Measurements from ENCODE around the gene LRRC59. TPM values are rescaled to one million over a fixed set of nuclear protein-coding genes. Genes with fewer than 3 reads are reported as not detected.
A peak's percentile ranks its signal among the peaks of the same experiment; 100 is the strongest.

LRRC59 gene
- total RNA-seq, 1 experiment from 2014 or later, result 221 TPM

GRCh38 chr17:50361561-50362480 lies 35.5 kb downstream of the LRRC59 start:
- no peaks in the 10 kb centered on the region for H3K9me3 ChIP-seq (ENCODE audit: control insufficient read depth in 1 of 2, insufficient read depth in 1 of 2, low read depth in 1 of 2, low read length in 2 of 2)
- BruUV-seq (replicated peaks), result no TSS peak
- ChIA-PET CTCF (interaction anchor here (0.7 to 3.6 kb wide), 20 partner anchors 10 to 480 kb away, joined by 3 to 33 read pairs (median 4); partner anchors contain the start of genes EME1, EPN3, LRRC59 and MRPL27), RAD21 (ENCODE audit: low non-redundant PET in 1 of 2, low total read pairs in 2 of 2, uncharacterized antibody in 2 of 2, unreplicated experiment in 2 of 2) (interaction anchor here (0.6 to 0.9 kb wide), 3 partner anchors 118 to 761 kb away, joined by 3 to 7 read pairs (median 6); partner anchors contain the start of gene COL1A1 (in 1 of the 2)), POLR2A (interaction anchor here (0.9 to 2.7 kb wide), 7 partner anchors 10 to 117 kb away, joined by 3 to 12 read pairs (median 5); partner anchors contain the start of genes LRRC59, MRPL27, RSAD1 and XYLT2)
- intact Hi-C loops (cut with micrococcal nuclease), result loop anchor here (1.0 kb wide), 1 partner anchor 117 kb away; no protein-coding TSS in a partner anchor
- H3K4me1 ChIP-seq (ENCODE audit: control insufficient read depth in 1 of 2, insufficient read depth in 2 of 2, low read length in 2 of 2), result peaks cover 3 to 8% of the 10 kb centered on the region in 2 experiments; a peak in 2 of 4 replicates
- DNase-seq (ENCODE audit: low read depth, low spot score) (peak; percentile 60), ATAC-seq (peak; percentile 83)
- H3K27ac ChIP-seq (ENCODE audit: low read depth, low read length), result peak overlapping the region; percentile 16
- H3K4me3 ChIP-seq (replicated peaks in 1 of 2; ENCODE audit: low read depth in 1 of 2, low read length in 2 of 2), result no peak overlapping the region
- TF ChIP-seq ZFX (IDR thresholded peaks at IDR 0.05), result no peak
- TF ChIP-seq, protein P1, sequence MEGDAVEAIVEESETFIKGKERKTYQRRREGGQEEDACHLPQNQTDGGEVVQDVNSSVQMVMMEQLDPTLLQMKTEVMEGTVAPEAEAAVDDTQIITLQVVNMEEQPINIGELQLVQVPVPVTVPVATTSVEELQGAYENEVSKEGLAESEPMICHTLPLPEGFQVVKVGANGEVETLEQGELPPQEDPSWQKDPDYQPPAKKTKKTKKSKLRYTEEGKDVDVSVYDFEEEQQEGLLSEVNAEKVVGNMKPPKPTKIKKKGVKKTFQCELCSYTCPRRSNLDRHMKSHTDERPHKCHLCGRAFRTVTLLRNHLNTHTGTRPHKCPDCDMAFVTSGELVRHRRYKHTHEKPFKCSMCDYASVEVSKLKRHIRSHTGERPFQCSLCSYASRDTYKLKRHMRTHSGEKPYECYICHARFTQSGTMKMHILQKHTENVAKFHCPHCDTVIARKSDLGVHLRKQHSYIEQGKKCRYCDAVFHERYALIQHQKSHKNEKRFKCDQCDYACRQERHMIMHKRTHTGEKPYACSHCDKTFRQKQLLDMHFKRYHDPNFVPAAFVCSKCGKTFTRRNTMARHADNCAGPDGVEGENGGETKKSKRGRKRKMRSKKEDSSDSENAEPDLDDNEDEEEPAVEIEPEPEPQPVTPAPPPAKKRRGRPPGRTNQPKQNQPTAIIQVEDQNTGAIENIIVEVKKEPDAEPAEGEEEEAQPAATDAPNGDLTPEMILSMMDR (IDR thresholded peaks at IDR 0.05 in 2 of 3, conservative IDR thresholded peaks at IDR 0.05 in 1 of 3; ENCODE audit: borderline replicate concordance in 1 of 3, insufficient read depth in 1 of 3, low read depth in 2 of 3, low read length in 2 of 3), result peak; percentile 87 to 97 (median 94)
- TF ChIP-seq SIN3A (IDR thresholded peaks at IDR 0.05; ENCODE audit: low read depth), result no peak
- no peak for TF ChIP-seq POLR2AphosphoS5 (IDR thresholded peaks at IDR 0.05; ENCODE audit: low read depth, low read length)
- TF ChIP-seq YY1 (IDR thresholded peaks at IDR 0.05; ENCODE audit: extremely low read depth, insufficient replicate concordance, low read depth, low read length), result peak; percentile 37
- TF ChIP-seq EZH2phosphoT487 (IDR thresholded peaks at IDR 0.05; ENCODE audit: borderline replicate concordance), result no peak
- no peak for TF ChIP-seq EGR1 (IDR thresholded peaks at IDR 0.05; ENCODE audit: low read depth)
- TF ChIP-seq SRF (IDR thresholded peaks at IDR 0.05; ENCODE audit: low read depth), result no peak
- no peak overlapping the region for H3K9ac ChIP-seq (ENCODE audit: low read length)
- H3K9me2 ChIP-seq (ENCODE audit: insufficient read depth), result no peaks in the 10 kb centered on the region
- H3K27me3 ChIP-seq (ENCODE audit: insufficient read depth, low read length), result no peaks in the 10 kb centered on the region
- H3K79me2 ChIP-seq (ENCODE audit: insufficient read depth, low read length), result no peaks in the 10 kb centered on the region
- peaks cover 30 to 39% of the 10 kb centered on the region in 2 experiments; a peak in 3 of 4 replicates for H3K36me3 ChIP-seq (ENCODE audit: control insufficient read depth in 1 of 2, insufficient read depth in 2 of 2, low read length in 2 of 2)
- no peak overlapping the region for H2AFZ ChIP-seq (ENCODE audit: low read depth, low read length, poor library complexity, severe bottlenecking)
- no peak overlapping the region for H3K4me2 ChIP-seq (ENCODE audit: low read length)
- H4K20me1 ChIP-seq (ENCODE audit: insufficient read depth), result no peaks in the 10 kb centered on the region
